Measurements from ENCODE around the gene NPVF.

NPVF gene

DNA sequence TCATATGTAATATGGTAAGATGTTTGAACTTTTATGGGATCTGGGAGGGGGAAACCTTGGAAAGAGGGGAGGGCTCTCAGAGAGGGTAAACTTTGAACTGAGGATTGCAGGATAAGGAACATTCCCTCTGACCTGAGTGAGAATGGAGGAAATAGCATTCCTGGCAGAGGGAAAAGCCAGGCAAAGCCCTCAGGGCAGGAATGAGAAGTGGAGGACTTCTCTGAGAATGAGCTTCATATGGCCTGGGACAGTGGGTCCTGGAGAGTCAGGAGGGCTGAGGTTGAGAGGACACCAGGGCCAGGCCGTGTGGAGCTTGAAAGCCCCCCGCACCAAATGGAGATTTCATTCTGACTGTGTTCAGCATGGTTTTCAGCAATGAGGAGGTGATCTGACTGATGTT, 34.2 kb downstream of the NPVF start:
- no peak for TF ChIP-seq CTCF (IDR thresholded peaks at IDR 0.05; ENCODE audit: low read depth, low read length)
- no peak for DNase-seq (ENCODE audit: low read depth in 2 of 2)
- no peak overlapping the region for H3K4me3 ChIP-seq (replicated peaks in 1 of 2; ENCODE audit: low read depth in 2 of 2, low read length in 2 of 2)

- no peak for DNase-seq (ENCODE audit: low read depth in 2 of 2)
- H3K4me3 ChIP-seq (replicated peaks in 1 of 2; ENCODE audit: low read depth in 2 of 2, low read length in 2 of 2) = no peak overlapping the region
- TF ChIP-seq CTCF (IDR thresholded peaks at IDR 0.05; ENCODE audit: low read depth, low read length) = no peak
Measured at GRCh38 chr7:25192043-25192442, 36.2 kb downstream of the NPVF start.

GRCh38 chr7:25189197-25189596, 39.1 kb downstream of the NPVF start:
- no peak for TF ChIP-seq CTCF (IDR thresholded peaks at IDR 0.05; ENCODE audit: low read depth, low read length)
- DNase-seq (ENCODE audit: low read depth in 2 of 2) = no peak
- no peak overlapping the region for H3K4me3 ChIP-seq (replicated peaks in 1 of 2; ENCODE audit: low read depth in 2 of 2, low read length in 2 of 2)

DNA sequence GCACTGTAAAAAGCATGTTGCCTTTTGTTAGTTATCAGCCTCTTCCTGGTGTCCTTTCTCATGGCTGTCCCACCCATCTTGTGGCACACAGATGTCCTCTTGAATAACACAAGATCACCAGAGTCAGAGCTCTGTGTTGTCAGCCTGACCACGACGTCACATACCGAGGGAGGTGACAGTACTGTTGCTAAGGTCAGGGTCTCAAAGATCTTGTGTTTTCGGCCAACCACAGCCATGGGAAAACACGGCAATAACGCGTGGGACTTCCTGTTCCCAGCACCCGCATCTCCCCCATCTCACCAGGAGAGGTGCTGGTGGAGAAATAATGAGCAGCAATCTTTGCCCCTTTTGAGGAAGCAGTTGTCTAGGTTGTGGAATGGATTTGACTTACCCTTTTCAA, 40.4 kb downstream of the NPVF start:
- no peak for DNase-seq (ENCODE audit: low read depth in 2 of 2)
- TF ChIP-seq CTCF (IDR thresholded peaks at IDR 0.05; ENCODE audit: low read depth, low read length) = no peak
- H3K4me3 ChIP-seq (replicated peaks in 1 of 2; ENCODE audit: low read depth in 2 of 2, low read length in 2 of 2) = no peak overlapping the region

DNA sequence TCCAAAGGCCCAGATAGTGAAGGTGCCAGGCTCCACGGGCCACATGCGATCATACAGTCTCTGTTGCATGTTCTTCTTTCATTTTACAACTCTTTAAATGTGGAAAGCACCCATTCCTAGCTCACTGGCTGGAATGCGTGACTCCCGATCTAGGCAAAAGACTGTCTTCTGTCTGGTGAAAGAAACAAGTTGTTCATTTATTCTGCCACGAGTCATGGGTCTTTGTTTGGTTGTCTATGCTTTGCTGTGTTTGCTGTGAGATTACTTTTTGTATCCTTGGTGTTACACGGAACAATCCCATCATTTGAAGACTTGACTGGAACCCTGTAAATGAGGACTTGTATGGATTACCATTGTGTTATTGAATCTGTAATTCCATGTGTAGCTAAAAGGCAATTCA, 41.9 kb downstream of the NPVF start:
- H3K4me3 ChIP-seq (replicated peaks in 1 of 2; ENCODE audit: low read depth in 2 of 2, low read length in 2 of 2) = no peak overlapping the region
- TF ChIP-seq CTCF (IDR thresholded peaks at IDR 0.05; ENCODE audit: low read depth, low read length) = no peak
- DNase-seq (ENCODE audit: low read depth in 2 of 2) = no peak

GRCh38 chr7:25181532-25181931, 46.8 kb downstream of the NPVF start:
- DNase-seq (ENCODE audit: low read depth in 2 of 2) = no peak
- TF ChIP-seq CTCF (IDR thresholded peaks at IDR 0.05; ENCODE audit: low read depth, low read length) = no peak
- H3K4me3 ChIP-seq (replicated peaks in 1 of 2; ENCODE audit: low read depth in 2 of 2, low read length in 2 of 2) = no peak overlapping the region

- DNase-seq (ENCODE audit: low read depth in 2 of 2) = no peak
- peak overlapping the region in 1 of 2 donors; percentile 73 for H3K4me3 ChIP-seq (replicated peaks in 1 of 2; ENCODE audit: low read depth in 2 of 2, low read length in 2 of 2)
- TF ChIP-seq CTCF (IDR thresholded peaks at IDR 0.05; ENCODE audit: low read depth, low read length) = no peak
Measured at GRCh38 chr7:25180946-25181345, 47.3 kb downstream of the NPVF start.

All from cardiac fibroblast (primary cell).